GM21737 (cell line): ENCODE measurements around the gene MAGEA2B.
"Not testable (repeated sequence)": the region's sequence is repeated elsewhere in the genome, so short reads cannot be mapped to it uniquely, and the experiment has no call there.

ENCODE experiments used
- ATAC-seq: cut with Tn5 transposase; IDR thresholded peaks from one replicate; pipeline ENCODE4 v1.9.1; 2021; ENCODE audit warnings: mild to moderate bottlenecking, moderate library complexity; ENCODE audit not compliant: unreplicated experiment

The MAGEA2B gene

GRCh38 chrX:152754871-152755270 lies 40.4 kb downstream of the MAGEA2B start:
- not testable (repeated sequence) for ATAC-seq

GRCh38 chrX:152758918-152759317 lies 44.5 kb downstream of the MAGEA2B start, which contains the start of gene CSAG3:
Gene CSAG3 (plus strand): TSS chrX:152759218.
- not testable (repeated sequence) for ATAC-seq

GRCh38 chrX:152759544-152759943 lies 45.1 kb downstream of the MAGEA2B start:
- ATAC-seq: not testable (repeated sequence)

- not testable (repeated sequence) for ATAC-seq
Measured at GRCh38 chrX:152761582-152761981, 47.2 kb downstream of the MAGEA2B start.

- not testable (repeated sequence) for ATAC-seq
Measured at GRCh38 chrX:152766562-152766961, 52.1 kb downstream of the MAGEA2B start.
